ENCODE measurements around the gene SARDH. TPM values are rescaled to one million over a fixed set of nuclear protein-coding genes. Genes with fewer than 3 reads are reported as not detected.

Gene SARDH
- total and polyA plus RNA-seq, 2 of the 13 experiments (the other 11 are each of a cell fraction or from before 2014, with no cell fraction given) = 11.6 to 34.9 TPM

- peak; percentile 49; the same call in 1 of the 2 replicates for TF ChIP-seq ZNF687 (CRISPR knock-in tag; IDR thresholded peaks at IDR 0.05)
- TF ChIP-seq ZNF44 (CRISPR knock-in tag; IDR thresholded peaks at IDR 0.05) = no peak
- TF ChIP-seq ZSCAN21 (CRISPR knock-in tag; IDR thresholded peaks at IDR 0.05; ENCODE audit: borderline replicate concordance) = peak; percentile 18; the same call in 1 of the 2 replicates
- TF ChIP-seq ZNF501 (CRISPR knock-in tag; IDR thresholded peaks at IDR 0.05) = 0 out of 2 replicates have a peak, but pooled peaks have one; percentile 7
Measured at GRCh38 chr9:133716564-133717112, 21.5 kb downstream of the SARDH start (continued).

GRCh38 chr9:133715866-133716563 is 22.1 kb downstream of the SARDH start:
- ATAC-seq (peak; percentile 50), DNase-seq (ENCODE audit: low spot score) (peak; percentile 60), FAIRE-seq (peak; percentile 63)
- H3K36me3 ChIP-seq (replicated peaks in 1 of 2; ENCODE audit: control insufficient read depth in 1 of 2, insufficient read depth in 2 of 2, low read length in 2 of 2) = 0 out of 5 replicates have a peak, but pooled peaks cover 0 to 1% of the 10 kb centered on the region in 2 experiments
- peak overlapping the region; percentile 71 for H3K9ac ChIP-seq (ENCODE audit: insufficient read depth, low read depth, low read length)
- peak overlapping the region; percentile 90 for H3K27ac ChIP-seq (ENCODE audit: extremely low read length, insufficient read depth, low read length)
- no peaks in the 10 kb centered on the region for H3K79me2 ChIP-seq (ENCODE audit: insufficient read depth, low read length)
- intact Hi-C loops (cut with micrococcal nuclease; ENCODE audit: unreplicated experiment) = loop anchor here (2.0 kb wide), 2 partner anchors 57 to 181 kb away; partner anchors contain the start of gene ADAMTSL2
- H3K9me3 ChIP-seq (ENCODE audit: low read length) = no peaks in the 10 kb centered on the region
- H3K4me3 ChIP-seq (replicated peaks in 1 of 3; ENCODE audit: insufficient read depth in 1 of 3, low read depth in 2 of 3, low read length in 3 of 3) = peak overlapping the region; percentile 12 to 72 (median 53); a peak in 5 of 6 replicates
- no peaks in the 10 kb centered on the region for H4K20me1 ChIP-seq (ENCODE audit: insufficient read depth, low read length)
- WGBS (ENCODE audit: low lambda C conversion rate) = 0% methylated on average over 4 of the region's 21 CpGs
- no peak overlapping the region for H2AFZ ChIP-seq (ENCODE audit: low read length)
- ChIA-PET POLR2A (interaction anchor here (0.6 to 6.2 kb wide), 13 partner anchors 9 to 256 kb away, joined by 3 to 156 read pairs (median 7); partner anchors contain the start of genes ADAMTSL2, CACFD1 and SARDH), CTCF (ENCODE audit: low intra/inter-chr PET ratio, low total read pairs) (interaction anchor here (1.5 to 1.6 kb wide), 2 partner anchors 11 to 183 kb away, joined by 5 to 6 read pairs; no protein-coding TSS in a partner anchor)
- H3K4me1 ChIP-seq (ENCODE audit: insufficient read depth, low read length) = peaks cover 63% of the 10 kb centered on the region
- no peaks in the 10 kb centered on the region for H3K27me3 ChIP-seq (ENCODE audit: control insufficient read depth in 1 of 2, insufficient read depth in 2 of 2, low read length in 2 of 2)
- H3K4me2 ChIP-seq (ENCODE audit: low read depth, low read length) = peak overlapping the region; percentile 88
- BruUV-seq (replicated peaks) = no TSS peak
- in situ Hi-C loops (cut with HindIII; ENCODE audit: extremely low pct_ligation_motif_present, low pct_unique_long_range_greater_than_20kb) = no loop called here
- TF ChIP-seq, protein P1, sequence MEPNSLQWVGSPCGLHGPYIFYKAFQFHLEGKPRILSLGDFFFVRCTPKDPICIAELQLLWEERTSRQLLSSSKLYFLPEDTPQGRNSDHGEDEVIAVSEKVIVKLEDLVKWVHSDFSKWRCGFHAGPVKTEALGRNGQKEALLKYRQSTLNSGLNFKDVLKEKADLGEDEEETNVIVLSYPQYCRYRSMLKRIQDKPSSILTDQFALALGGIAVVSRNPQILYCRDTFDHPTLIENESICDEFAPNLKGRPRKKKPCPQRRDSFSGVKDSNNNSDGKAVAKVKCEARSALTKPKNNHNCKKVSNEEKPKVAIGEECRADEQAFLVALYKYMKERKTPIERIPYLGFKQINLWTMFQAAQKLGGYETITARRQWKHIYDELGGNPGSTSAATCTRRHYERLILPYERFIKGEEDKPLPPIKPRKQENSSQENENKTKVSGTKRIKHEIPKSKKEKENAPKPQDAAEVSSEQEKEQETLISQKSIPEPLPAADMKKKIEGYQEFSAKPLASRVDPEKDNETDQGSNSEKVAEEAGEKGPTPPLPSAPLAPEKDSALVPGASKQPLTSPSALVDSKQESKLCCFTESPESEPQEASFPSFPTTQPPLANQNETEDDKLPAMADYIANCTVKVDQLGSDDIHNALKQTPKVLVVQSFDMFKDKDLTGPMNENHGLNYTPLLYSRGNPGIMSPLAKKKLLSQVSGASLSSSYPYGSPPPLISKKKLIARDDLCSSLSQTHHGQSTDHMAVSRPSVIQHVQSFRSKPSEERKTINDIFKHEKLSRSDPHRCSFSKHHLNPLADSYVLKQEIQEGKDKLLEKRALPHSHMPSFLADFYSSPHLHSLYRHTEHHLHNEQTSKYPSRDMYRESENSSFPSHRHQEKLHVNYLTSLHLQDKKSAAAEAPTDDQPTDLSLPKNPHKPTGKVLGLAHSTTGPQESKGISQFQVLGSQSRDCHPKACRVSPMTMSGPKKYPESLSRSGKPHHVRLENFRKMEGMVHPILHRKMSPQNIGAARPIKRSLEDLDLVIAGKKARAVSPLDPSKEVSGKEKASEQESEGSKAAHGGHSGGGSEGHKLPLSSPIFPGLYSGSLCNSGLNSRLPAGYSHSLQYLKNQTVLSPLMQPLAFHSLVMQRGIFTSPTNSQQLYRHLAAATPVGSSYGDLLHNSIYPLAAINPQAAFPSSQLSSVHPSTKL (CRISPR knock-in tag; IDR thresholded peaks at IDR 0.05) = peak; percentile 68
- TF ChIP-seq ZNF230 (CRISPR knock-in tag; IDR thresholded peaks at IDR 0.05) (peak; percentile 74; the same call in 1 of the 2 replicates), ZNF556 (CRISPR knock-in tag; IDR thresholded peaks at IDR 0.05; ENCODE audit: borderline replicate concordance) (peak; percentile 77), HHEX (CRISPR knock-in tag; IDR thresholded peaks at IDR 0.05) (no peak)
- TF ChIP-seq, protein P2, sequence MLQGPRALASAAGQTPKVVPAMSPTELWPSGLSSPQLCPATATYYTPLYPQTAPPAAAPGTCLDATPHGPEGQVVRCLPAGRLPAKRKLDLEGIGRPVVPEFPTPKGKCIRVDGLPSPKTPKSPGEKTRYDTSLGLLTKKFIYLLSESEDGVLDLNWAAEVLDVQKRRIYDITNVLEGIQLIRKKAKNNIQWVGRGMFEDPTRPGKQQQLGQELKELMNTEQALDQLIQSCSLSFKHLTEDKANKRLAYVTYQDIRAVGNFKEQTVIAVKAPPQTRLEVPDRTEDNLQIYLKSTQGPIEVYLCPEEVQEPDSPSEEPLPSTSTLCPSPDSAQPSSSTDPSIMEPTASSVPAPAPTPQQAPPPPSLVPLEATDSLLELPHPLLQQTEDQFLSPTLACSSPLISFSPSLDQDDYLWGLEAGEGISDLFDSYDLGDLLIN (CRISPR knock-in tag; IDR thresholded peaks at IDR 0.05; ENCODE audit: borderline replicate concordance) = no peak
